Measurements from ENCODE around the gene HNRNPA1L2.

Gene HNRNPA1L2

GRCh38 chr13:52644108-52644507 lies 1.9 kb downstream of the HNRNPA1L2 start:
- H3K27me3 ChIP-seq (ENCODE audit: control insufficient read depth, insufficient read depth, low read length, poor library complexity, severe bottlenecking), result no peaks in the 10 kb centered on the region
- H3K27ac ChIP-seq (ENCODE audit: insufficient read depth, low read depth, low read length, poor library complexity, severe bottlenecking), result no peak overlapping the region
- no peak overlapping the region for H3K4me3 ChIP-seq (ENCODE audit: insufficient read depth, low read depth, low read length)
- WGBS, 2 experiments, result 90 to 97% methylated on average over 3 of the region's 3 CpGs
- no peaks in the 10 kb centered on the region for H3K4me1 ChIP-seq (ENCODE audit: control insufficient read depth, insufficient read depth, low read length)
- H3K9me3 ChIP-seq (ENCODE audit: control insufficient read depth, low read length), result no peaks in the 10 kb centered on the region
- no peaks in the 10 kb centered on the region for H3K36me3 ChIP-seq (ENCODE audit: control insufficient read depth, insufficient read depth, low read length)

GRCh38 chr13:52646967-52647366 lies 4.7 kb downstream of the HNRNPA1L2 start:
- Histone ChIP-seq H3K27ac (ENCODE audit: insufficient read depth, low read depth, low read length, poor library complexity, severe bottlenecking) (no peak overlapping the region), H3K9me3 (ENCODE audit: control insufficient read depth, low read length) (no peaks in the 10 kb centered on the region), H3K27me3 (ENCODE audit: control insufficient read depth, insufficient read depth, low read length, poor library complexity, severe bottlenecking) (no peaks in the 10 kb centered on the region), H3K4me3 (ENCODE audit: insufficient read depth, low read depth, low read length) (no peak overlapping the region), H3K4me1 (ENCODE audit: control insufficient read depth, insufficient read depth, low read length) (no peaks in the 10 kb centered on the region), H3K36me3 (ENCODE audit: control insufficient read depth, insufficient read depth, low read length) (peaks cover 2% of the 10 kb centered on the region)

GRCh38 chr13:52650731-52651130 lies 8.5 kb downstream of the HNRNPA1L2 start:
- peaks cover 4% of the 10 kb centered on the region for H3K4me1 ChIP-seq (ENCODE audit: control insufficient read depth, insufficient read depth, low read length)
- H3K4me3 ChIP-seq (ENCODE audit: insufficient read depth, low read depth, low read length), result peak overlapping the region; percentile 91
- 82 to 84% methylated on average over 6 of the region's 6 CpGs for WGBS, 2 experiments
- no peak overlapping the region for H3K27ac ChIP-seq (ENCODE audit: insufficient read depth, low read depth, low read length, poor library complexity, severe bottlenecking)
- no peaks in the 10 kb centered on the region for H3K27me3 ChIP-seq (ENCODE audit: control insufficient read depth, insufficient read depth, low read length, poor library complexity, severe bottlenecking)
- H3K9me3 ChIP-seq (ENCODE audit: control insufficient read depth, low read length), result no peaks in the 10 kb centered on the region
- peaks cover 2% of the 10 kb centered on the region for H3K36me3 ChIP-seq (ENCODE audit: control insufficient read depth, insufficient read depth, low read length)

DNA sequence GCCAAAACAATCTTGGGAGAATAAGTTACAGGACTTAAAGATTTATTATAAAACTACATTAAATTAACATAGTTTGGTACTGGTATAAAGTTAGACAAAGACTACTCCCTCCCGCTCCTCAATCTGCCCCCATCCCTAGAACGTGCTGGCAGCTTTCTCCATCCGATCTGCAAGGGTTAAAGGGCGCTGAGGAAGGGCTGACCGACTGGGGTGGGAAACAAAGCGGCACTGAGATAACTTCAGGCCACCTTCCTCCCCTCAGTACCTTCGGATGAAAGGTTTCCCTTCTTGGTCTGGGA lies 9.6 kb downstream of the HNRNPA1L2 start:
- H3K4me1 ChIP-seq (ENCODE audit: control insufficient read depth, insufficient read depth, low read length), result peaks cover 4% of the 10 kb centered on the region
- H3K27ac ChIP-seq (ENCODE audit: insufficient read depth, low read depth, low read length, poor library complexity, severe bottlenecking), result peak overlapping the region; percentile 100
- peaks cover 2% of the 10 kb centered on the region for H3K36me3 ChIP-seq (ENCODE audit: control insufficient read depth, insufficient read depth, low read length)
- no peaks in the 10 kb centered on the region for H3K27me3 ChIP-seq (ENCODE audit: control insufficient read depth, insufficient read depth, low read length, poor library complexity, severe bottlenecking)
- peak overlapping the region; percentile 91 for H3K4me3 ChIP-seq (ENCODE audit: insufficient read depth, low read depth, low read length)
- WGBS, 2 experiments, result 0% methylated on average over 7 of the region's 7 CpGs
- H3K9me3 ChIP-seq (ENCODE audit: control insufficient read depth, low read length), result no peaks in the 10 kb centered on the region

- Histone ChIP-seq H3K4me1 (ENCODE audit: control insufficient read depth, insufficient read depth, low read length) (peaks cover 4% of the 10 kb centered on the region), H3K36me3 (ENCODE audit: control insufficient read depth, insufficient read depth, low read length) (peaks cover 2% of the 10 kb centered on the region), H3K4me3 (ENCODE audit: insufficient read depth, low read depth, low read length) (peak within 1 kb of the TSS; percentile 91), H3K27ac (ENCODE audit: insufficient read depth, low read depth, low read length, poor library complexity, severe bottlenecking) (peak within 1 kb of the TSS; percentile 100), H3K27me3 (ENCODE audit: control insufficient read depth, insufficient read depth, low read length, poor library complexity, severe bottlenecking) (no peaks in the 10 kb centered on the region), H3K9me3 (ENCODE audit: control insufficient read depth, low read length) (no peaks in the 10 kb centered on the region)
- 0% methylated on average over 61 of the region's 61 CpGs for WGBS, 2 experiments
These were observed 10.2 kb downstream of the HNRNPA1L2 start, which contains the start of gene SUGT1 for GRCh38 chr13:52652196-52652979. Gene SUGT1 (plus strand): TSS chr13:52652836. CDS start chr13:52652921, 85 bp downstream.

GRCh38 chr13:52652980-52653303 lies 10.7 kb downstream of the HNRNPA1L2 start:
- WGBS, 2 experiments, result 0% methylated on average over 18 of the region's 18 CpGs
- Histone ChIP-seq H3K36me3 (ENCODE audit: control insufficient read depth, insufficient read depth, low read length) (peaks cover 2% of the 10 kb centered on the region), H3K27ac (ENCODE audit: insufficient read depth, low read depth, low read length, poor library complexity, severe bottlenecking) (peak overlapping the region; percentile 100), H3K4me1 (ENCODE audit: control insufficient read depth, insufficient read depth, low read length) (peaks cover 4% of the 10 kb centered on the region), H3K9me3 (ENCODE audit: control insufficient read depth, low read length) (no peaks in the 10 kb centered on the region), H3K4me3 (ENCODE audit: insufficient read depth, low read depth, low read length) (peak overlapping the region; percentile 91), H3K27me3 (ENCODE audit: control insufficient read depth, insufficient read depth, low read length, poor library complexity, severe bottlenecking) (no peaks in the 10 kb centered on the region)

DNA sequence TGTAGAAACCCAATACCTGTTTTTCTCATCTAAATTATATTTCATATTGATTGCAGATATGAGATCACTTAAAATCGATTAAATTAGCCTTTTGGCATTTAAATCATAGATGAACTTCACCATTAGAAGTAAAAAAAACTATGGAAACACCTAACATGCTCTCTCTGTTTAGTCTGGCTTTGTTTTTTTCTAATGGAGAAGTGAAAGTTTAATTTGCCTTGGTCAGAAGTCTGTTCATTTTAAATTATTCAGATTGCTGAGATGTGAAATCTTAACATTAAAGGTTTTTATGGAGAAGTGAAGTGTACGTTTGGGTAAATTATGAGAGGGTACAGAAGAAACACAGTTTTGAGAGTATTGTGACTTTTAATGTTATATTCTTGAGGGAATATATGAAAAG lies 17.1 kb downstream of the HNRNPA1L2 start:
- H3K4me1 ChIP-seq (ENCODE audit: control insufficient read depth, insufficient read depth, low read length), result no peaks in the 10 kb centered on the region
- WGBS, 2 experiments, result 96 to 97% methylated on average over 1 to 2 of the region's 2 CpGs
- H3K27me3 ChIP-seq (ENCODE audit: control insufficient read depth, insufficient read depth, low read length, poor library complexity, severe bottlenecking), result no peaks in the 10 kb centered on the region
- peak overlapping the region; percentile 33 for H3K27ac ChIP-seq (ENCODE audit: insufficient read depth, low read depth, low read length, poor library complexity, severe bottlenecking)
- no peaks in the 10 kb centered on the region for H3K9me3 ChIP-seq (ENCODE audit: control insufficient read depth, low read length)
- no peak overlapping the region for H3K4me3 ChIP-seq (ENCODE audit: insufficient read depth, low read depth, low read length)
- H3K36me3 ChIP-seq (ENCODE audit: control insufficient read depth, insufficient read depth, low read length), result peaks cover 7% of the 10 kb centered on the region

- H3K4me1 ChIP-seq (ENCODE audit: control insufficient read depth, insufficient read depth, low read length), result no peaks in the 10 kb centered on the region
- 94 to 98% methylated on average over 4 of the region's 4 CpGs for WGBS, 2 experiments
- H3K27me3 ChIP-seq (ENCODE audit: control insufficient read depth, insufficient read depth, low read length, poor library complexity, severe bottlenecking), result no peaks in the 10 kb centered on the region
- H3K36me3 ChIP-seq (ENCODE audit: control insufficient read depth, insufficient read depth, low read length), result peaks cover 18% of the 10 kb centered on the region
- H3K4me3 ChIP-seq (ENCODE audit: insufficient read depth, low read depth, low read length), result no peak overlapping the region
- H3K9me3 ChIP-seq (ENCODE audit: control insufficient read depth, low read length), result no peaks in the 10 kb centered on the region
- H3K27ac ChIP-seq (ENCODE audit: insufficient read depth, low read depth, low read length, poor library complexity, severe bottlenecking), result no peak overlapping the region
These were observed 22.0 kb downstream of the HNRNPA1L2 start for GRCh38 chr13:52664272-52664671.

DNA sequence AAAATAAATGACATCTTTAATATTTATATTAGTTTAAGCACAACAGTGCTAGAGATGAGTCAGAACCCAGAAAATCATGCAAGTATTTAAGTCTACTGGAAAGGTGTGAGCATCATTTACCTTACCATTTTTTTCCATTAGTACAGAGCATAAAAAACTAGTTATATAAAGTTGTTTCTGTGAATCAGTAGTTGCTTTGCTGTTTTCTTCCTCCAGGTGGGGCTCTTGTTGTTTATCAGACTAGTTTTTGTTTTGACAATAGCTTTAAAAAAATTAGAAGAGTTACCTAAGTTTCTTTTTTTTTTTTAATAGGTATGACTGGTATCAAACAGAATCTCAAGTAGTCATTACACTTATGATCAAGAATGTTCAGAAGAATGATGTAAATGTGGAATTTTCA lies 23.1 kb downstream of the HNRNPA1L2 start:
- Histone ChIP-seq H3K27me3 (ENCODE audit: control insufficient read depth, insufficient read depth, low read length, poor library complexity, severe bottlenecking) (no peaks in the 10 kb centered on the region), H3K4me3 (ENCODE audit: insufficient read depth, low read depth, low read length) (no peak overlapping the region), H3K9me3 (ENCODE audit: control insufficient read depth, low read length) (no peaks in the 10 kb centered on the region), H3K27ac (ENCODE audit: insufficient read depth, low read depth, low read length, poor library complexity, severe bottlenecking) (no peak overlapping the region), H3K36me3 (ENCODE audit: control insufficient read depth, insufficient read depth, low read length) (peaks cover 14% of the 10 kb centered on the region), H3K4me1 (ENCODE audit: control insufficient read depth, insufficient read depth, low read length) (no peaks in the 10 kb centered on the region)

DNA sequence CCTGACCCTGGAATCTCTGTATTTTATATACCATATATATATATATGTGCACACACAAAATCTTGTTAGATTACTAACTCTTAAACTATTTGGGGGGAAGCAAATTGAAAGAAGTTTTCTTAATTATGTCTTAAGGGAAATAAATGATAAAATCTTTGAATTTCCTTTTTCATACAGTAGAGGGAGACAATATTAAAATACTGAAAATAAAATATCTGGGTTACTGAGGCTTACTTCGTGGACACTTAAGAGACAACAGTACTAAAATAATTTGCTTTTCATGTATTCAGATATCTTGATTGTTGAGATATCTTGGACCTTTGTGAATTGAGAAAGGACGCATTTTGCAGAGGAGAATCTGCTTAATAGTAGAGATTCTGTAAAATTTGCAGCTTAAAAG lies 27.4 kb downstream of the HNRNPA1L2 start:
- no peaks in the 10 kb centered on the region for H3K27me3 ChIP-seq (ENCODE audit: control insufficient read depth, insufficient read depth, low read length, poor library complexity, severe bottlenecking)
- no peak overlapping the region for H3K4me3 ChIP-seq (ENCODE audit: insufficient read depth, low read depth, low read length)
- WGBS, 2 experiments, result 96 to 100% methylated on average over 1 to 2 of the region's 2 CpGs
- H3K36me3 ChIP-seq (ENCODE audit: control insufficient read depth, insufficient read depth, low read length), result peaks cover 16% of the 10 kb centered on the region
- H3K4me1 ChIP-seq (ENCODE audit: control insufficient read depth, insufficient read depth, low read length), result no peaks in the 10 kb centered on the region
- H3K9me3 ChIP-seq (ENCODE audit: control insufficient read depth, low read length), result no peaks in the 10 kb centered on the region
- no peak overlapping the region for H3K27ac ChIP-seq (ENCODE audit: insufficient read depth, low read depth, low read length, poor library complexity, severe bottlenecking)

DNA sequence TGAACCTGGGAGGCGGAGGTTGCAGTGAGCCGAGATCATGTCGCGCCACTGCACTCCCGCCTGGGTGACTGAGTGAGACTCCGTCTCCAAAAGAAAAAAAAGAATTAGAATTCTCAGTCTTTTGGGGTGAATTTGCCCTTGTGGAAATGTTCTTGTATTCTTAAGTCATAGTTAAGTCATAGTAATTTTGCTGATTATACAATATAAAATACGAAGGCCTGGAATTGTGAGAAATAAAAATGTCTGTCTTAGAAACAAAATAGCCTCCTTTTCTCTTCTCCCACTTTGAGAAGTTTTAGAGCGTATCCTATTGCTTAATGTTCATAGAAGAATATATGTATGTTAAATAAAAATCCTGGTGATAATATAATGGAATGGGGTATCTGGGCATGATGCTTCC lies 28.5 kb downstream of the HNRNPA1L2 start:
- 96 to 97% methylated on average over 7 to 8 of the region's 8 CpGs for WGBS, 2 experiments
- Histone ChIP-seq H3K36me3 (ENCODE audit: control insufficient read depth, insufficient read depth, low read length) (peaks cover 11% of the 10 kb centered on the region), H3K9me3 (ENCODE audit: control insufficient read depth, low read length) (no peaks in the 10 kb centered on the region), H3K4me1 (ENCODE audit: control insufficient read depth, insufficient read depth, low read length) (no peaks in the 10 kb centered on the region), H3K27ac (ENCODE audit: insufficient read depth, low read depth, low read length, poor library complexity, severe bottlenecking) (no peak overlapping the region), H3K27me3 (ENCODE audit: control insufficient read depth, insufficient read depth, low read length, poor library complexity, severe bottlenecking) (no peaks in the 10 kb centered on the region), H3K4me3 (ENCODE audit: insufficient read depth, low read depth, low read length) (no peak overlapping the region)
